ENCODE results near the gene SCGB1A1. TPM values are rescaled to one million over a fixed set of nuclear protein-coding genes. Genes with fewer than 3 reads are reported as not detected.

Gene SCGB1A1
- total RNA-seq, 2 experiments from 2014 or later, result not detected

DNA sequence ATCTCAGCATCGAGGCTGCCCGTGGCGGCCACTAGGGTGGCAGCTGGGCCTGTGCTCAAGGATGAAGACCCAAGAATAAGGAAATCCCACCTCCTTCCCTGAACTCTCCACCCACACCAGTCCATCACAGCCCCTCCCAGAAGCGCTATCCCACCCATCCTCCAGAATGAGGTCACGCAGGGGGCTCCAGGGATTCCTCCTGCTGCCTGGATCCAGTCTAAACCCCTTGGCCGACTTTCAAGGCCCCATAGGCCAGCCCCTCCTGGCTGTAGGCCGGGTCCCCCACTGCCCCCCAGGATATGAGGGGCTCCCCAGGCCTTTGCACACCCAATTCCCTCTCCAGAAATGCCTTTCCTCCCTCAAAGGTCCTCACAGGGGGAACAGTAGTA lies 19.0 kb upstream of the SCGB1A1 start:
- no peak for DNase-seq
- Mint-ChIP-seq H3K4me3 (no peak overlapping the region), H3K4me1 (ENCODE audit: low read depth) (peaks cover 28% of the 10 kb centered on the region), H3K27me3 (no peaks in the 10 kb centered on the region), H3K9me3 (no peaks in the 10 kb centered on the region), H3K36me3 (no peaks in the 10 kb centered on the region), H3K27ac (no peak overlapping the region)
- ChIA-PET POLR2A (no interaction called here), CTCF (interaction anchor here (0.7 to 5.7 kb wide), 6 partner anchors 9 to 161 kb away, joined by 3 to 49 read pairs (median 4); no protein-coding TSS in a partner anchor)
- intact Hi-C loops (cut with micrococcal nuclease), result loop anchor here (10.0 kb wide), 1 partner anchor 465 kb away; no protein-coding TSS in a partner anchor

DNA sequence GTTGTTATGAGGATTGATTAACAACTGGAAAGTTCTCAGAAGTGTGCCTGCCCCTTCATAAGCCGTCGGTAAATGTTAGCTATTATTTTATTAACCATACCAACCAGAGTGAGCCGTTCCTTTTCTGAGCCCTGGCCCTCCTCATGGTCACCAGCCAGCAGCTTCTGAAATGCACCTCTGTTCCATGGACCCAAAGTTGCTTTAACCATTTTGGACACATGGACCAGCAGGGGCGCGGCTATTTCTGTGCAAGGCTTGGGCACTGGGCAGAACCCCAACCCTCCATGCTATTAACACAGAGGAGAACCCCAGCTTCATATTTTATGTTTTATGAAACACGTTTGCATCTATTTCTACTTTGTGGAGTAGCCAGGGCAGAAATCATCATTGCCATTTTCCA lies 18.6 kb upstream of the SCGB1A1 start:
- H3K36me3 Mint-ChIP-seq, result no peaks in the 10 kb centered on the region
- intact Hi-C loops (cut with micrococcal nuclease), result no loop called here
- ChIA-PET POLR2A (no interaction called here), CTCF (interaction anchor here (0.8 to 5.7 kb wide), 6 partner anchors 10 to 174 kb away, joined by 3 to 49 read pairs (median 4); partner anchors contain the start of gene EEF1G)
- H3K4me1 Mint-ChIP-seq (ENCODE audit: low read depth), result peaks cover 25% of the 10 kb centered on the region
- DNase-seq, result no peak
- H3K27me3 Mint-ChIP-seq, result no peaks in the 10 kb centered on the region
- no peak overlapping the region for H3K27ac Mint-ChIP-seq
- H3K4me3 Mint-ChIP-seq, result no peak overlapping the region
- H3K9me3 Mint-ChIP-seq, result no peaks in the 10 kb centered on the region

DNA sequence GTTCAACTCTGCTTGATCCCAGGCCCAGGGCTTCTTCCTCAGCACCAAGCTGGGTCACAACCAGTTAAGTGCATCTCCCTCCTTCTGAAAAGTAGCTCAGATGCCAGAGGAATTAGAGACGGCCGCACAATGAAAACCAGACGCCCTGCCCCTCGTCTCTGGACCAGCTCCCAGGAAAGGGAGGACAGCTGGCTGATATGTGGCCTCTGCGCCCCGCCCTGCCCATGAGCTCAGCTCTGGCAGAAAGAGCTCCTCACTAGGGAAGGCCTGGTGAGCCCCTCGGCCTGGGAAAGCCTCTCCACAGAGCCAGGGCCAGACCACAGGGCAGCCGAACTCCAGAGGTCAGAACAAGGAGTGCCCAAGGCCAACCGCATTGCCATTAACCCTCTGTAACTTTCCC lies 18.1 kb upstream of the SCGB1A1 start:
- peaks cover 25% of the 10 kb centered on the region for H3K4me1 Mint-ChIP-seq (ENCODE audit: low read depth)
- H3K27ac Mint-ChIP-seq, result no peak overlapping the region
- H3K36me3 Mint-ChIP-seq, result no peaks in the 10 kb centered on the region
- ChIA-PET CTCF (interaction anchor here (0.8 to 5.7 kb wide), 7 partner anchors 10 to 173 kb away, joined by 3 to 49 read pairs (median 4); partner anchors contain the start of gene EEF1G), POLR2A (no interaction called here)
- no peaks in the 10 kb centered on the region for H3K9me3 Mint-ChIP-seq
- no peak overlapping the region for H3K4me3 Mint-ChIP-seq
- no peaks in the 10 kb centered on the region for H3K27me3 Mint-ChIP-seq
- intact Hi-C loops (cut with micrococcal nuclease), result no loop called here
- no peak for DNase-seq

DNA sequence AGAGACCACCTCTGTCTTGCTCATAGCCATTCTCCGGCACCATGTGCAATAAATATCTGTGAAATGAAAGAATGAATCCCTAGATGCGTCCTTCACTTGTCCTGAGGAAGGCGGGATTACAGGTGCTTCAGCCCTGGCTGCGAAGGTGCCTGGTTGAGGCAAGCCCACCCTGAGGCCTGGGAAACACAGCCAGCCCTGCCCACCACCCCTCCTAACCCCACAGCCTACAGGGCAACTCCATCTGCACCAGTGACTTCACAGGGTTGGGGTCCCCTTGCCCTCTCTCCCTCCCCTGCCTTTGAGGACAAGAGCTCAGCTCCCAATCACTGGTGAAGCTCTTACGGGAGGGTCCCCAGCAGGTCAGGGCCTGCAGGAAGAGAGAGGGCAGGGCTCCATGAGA lies 17.5 kb upstream of the SCGB1A1 start:
- POLR2A ChIA-PET, result interaction anchor here (1.1 kb wide), 1 partner anchor 173 kb away, joined by 3 read pairs; the partner anchor contains the start of gene EEF1G

DNA sequence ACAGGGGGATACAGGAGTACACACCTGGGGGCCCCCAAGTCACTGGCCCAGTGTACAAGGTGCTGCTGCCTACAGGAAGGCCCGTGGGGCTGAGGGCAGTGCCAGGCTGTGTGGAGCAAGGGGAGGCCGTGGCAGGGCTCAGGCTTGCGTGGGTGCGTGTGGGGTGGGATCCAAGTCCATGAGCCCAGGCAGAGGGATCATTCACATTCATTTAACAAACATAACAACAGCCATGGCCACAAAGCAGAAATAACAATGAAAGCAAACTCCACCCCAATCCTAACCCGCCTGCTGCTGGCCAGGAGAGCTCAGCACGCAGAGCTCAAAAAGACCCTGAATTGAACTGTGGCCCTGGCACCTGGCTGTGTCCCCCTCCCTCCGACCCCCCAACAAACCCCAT lies 17.0 kb upstream of the SCGB1A1 start:
- Mint-ChIP-seq H3K9me3 (no peaks in the 10 kb centered on the region), H3K27me3 (no peaks in the 10 kb centered on the region), H3K4me3 (peak overlapping the region; percentile 71), H3K27ac (peak overlapping the region; percentile 86), H3K36me3 (no peaks in the 10 kb centered on the region), H3K4me1 (ENCODE audit: low read depth) (peaks cover 25% of the 10 kb centered on the region)
- peak; percentile 21 for DNase-seq
- ChIA-PET POLR2A (interaction anchor here (0.8 to 1.1 kb wide), 2 partner anchors 172 to 369 kb away, joined by 3 read pairs; partner anchors contain the start of gene EEF1G), CTCF (interaction anchor here (0.9 to 5.7 kb wide), 8 partner anchors 8 to 263 kb away, joined by 3 to 49 read pairs (median 4); partner anchors contain the start of genes C11orf98 and CSKMT)
- intact Hi-C loops (cut with micrococcal nuclease), result no loop called here

More for the DNA sequence above, 17.5 kb upstream of the SCGB1A1 start:
- no peaks in the 10 kb centered on the region for H3K27me3 Mint-ChIP-seq
- no peaks in the 10 kb centered on the region for H3K36me3 Mint-ChIP-seq
- H3K9me3 Mint-ChIP-seq, result no peaks in the 10 kb centered on the region
- peak overlapping the region; percentile 71 for H3K4me3 Mint-ChIP-seq
- peak overlapping the region; percentile 86 for H3K27ac Mint-ChIP-seq
- intact Hi-C loops (cut with micrococcal nuclease), result no loop called here
- H3K4me1 Mint-ChIP-seq (ENCODE audit: low read depth), result peaks cover 25% of the 10 kb centered on the region
- CTCF ChIA-PET, result interaction anchor here (0.9 to 5.7 kb wide), 6 partner anchors 15 to 264 kb away, joined by 3 to 49 read pairs (median 4); partner anchors contain the start of genes C11orf98, CSKMT and EEF1G
- DNase-seq, result no peak

DNA sequence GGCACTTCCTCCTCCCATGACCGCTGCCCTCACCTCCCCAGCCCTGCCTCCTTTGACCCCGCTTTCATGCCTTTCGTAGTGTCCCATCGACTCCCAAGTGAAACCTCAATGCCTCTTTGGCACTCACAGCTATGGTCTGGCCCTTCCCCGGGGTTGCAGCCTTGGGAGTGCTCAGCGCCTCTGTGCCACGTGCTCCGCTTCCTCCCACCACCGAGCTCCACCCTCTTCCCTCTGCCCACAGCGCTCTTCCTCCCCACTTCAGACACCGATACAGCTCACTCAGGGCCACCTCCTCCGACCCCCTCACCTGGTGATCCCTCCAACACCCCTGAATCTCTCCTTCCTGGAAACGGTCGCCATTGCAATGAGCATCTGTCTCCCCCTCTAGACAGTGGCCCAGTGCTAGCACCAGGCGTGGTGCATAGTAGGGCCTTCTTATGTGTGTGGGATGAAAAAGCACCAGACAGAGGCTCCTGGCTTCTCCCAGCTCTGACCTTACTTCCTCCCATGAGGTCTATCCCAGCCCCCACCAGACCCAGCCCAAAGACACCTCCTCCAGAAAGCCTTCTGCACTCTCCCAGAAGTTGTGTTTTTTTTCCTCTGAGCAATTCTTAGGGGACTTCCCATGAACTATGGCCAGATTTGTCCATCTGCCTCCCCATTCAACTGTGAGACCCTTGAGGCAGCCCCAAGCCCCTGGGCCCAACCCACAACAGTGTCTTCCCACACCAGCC lies 16.4 kb upstream of the SCGB1A1 start:
- DNase-seq, result peak; percentile 71
- Mint-ChIP-seq H3K4me3 (peak overlapping the region; percentile 71), H3K27ac (peak overlapping the region; percentile 86), H3K4me1 (ENCODE audit: low read depth) (peaks cover 25% of the 10 kb centered on the region), H3K36me3 (no peaks in the 10 kb centered on the region), H3K9me3 (no peaks in the 10 kb centered on the region), H3K27me3 (no peaks in the 10 kb centered on the region)
- ChIA-PET CTCF (interaction anchor here (1.0 to 5.7 kb wide), 7 partner anchors 9 to 158 kb away, joined by 3 to 49 read pairs (median 4); no protein-coding TSS in a partner anchor), POLR2A (interaction anchor here (0.8 to 1.1 kb wide), 2 partner anchors 172 to 368 kb away, joined by 3 read pairs; partner anchors contain the start of gene EEF1G)
- intact Hi-C loops (cut with micrococcal nuclease), result no loop called here

DNA sequence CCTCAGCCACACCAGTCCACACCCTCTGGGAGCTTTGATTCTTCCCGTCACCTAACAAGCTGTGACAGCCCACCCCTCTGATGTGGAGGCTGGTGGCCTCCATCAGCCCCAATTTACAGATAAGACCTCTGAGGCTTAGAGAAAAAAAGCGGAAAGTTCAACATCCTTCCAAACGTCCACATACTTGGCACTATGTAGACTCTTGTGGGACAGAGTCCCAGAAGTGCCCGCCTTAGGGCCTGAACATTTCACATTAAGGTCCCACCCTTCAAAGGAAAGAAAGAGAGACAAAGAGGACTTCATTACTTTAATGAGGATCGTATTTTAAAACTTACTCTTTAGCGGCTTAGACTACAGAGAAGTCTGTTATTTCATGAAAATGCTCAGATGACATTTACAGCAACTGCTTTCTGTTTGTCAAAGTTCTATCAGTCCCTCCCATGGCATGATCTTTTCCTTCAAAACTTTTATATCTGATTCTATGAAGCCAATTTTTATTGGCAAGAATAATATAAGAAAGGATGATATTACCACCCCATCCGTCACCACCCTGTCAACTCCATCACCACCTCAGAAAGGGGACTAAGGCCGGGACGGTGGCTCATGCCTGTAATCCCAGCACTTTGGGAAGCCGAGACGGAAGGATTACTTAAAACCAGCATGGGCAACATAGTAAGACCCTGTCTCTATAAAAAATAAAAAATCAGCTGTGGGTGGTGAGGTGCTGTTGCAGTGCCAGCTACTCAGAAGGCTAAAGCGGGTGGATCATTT lies 15.7 kb upstream of the SCGB1A1 start:
- Mint-ChIP-seq H3K4me3 (peak overlapping the region; percentile 28), H3K27ac (peak overlapping the region; percentile 86), H3K9me3 (no peaks in the 10 kb centered on the region), H3K27me3 (no peaks in the 10 kb centered on the region), H3K4me1 (ENCODE audit: low read depth) (peaks cover 25% of the 10 kb centered on the region), H3K36me3 (no peaks in the 10 kb centered on the region)
- ChIA-PET CTCF (interaction anchor here (0.6 to 5.7 kb wide), 5 partner anchors 9 to 280 kb away, joined by 3 to 49 read pairs (median 12); no protein-coding TSS in a partner anchor), POLR2A (no interaction called here)
- DNase-seq, result no peak
- intact Hi-C loops (cut with micrococcal nuclease), result no loop called here

DNA sequence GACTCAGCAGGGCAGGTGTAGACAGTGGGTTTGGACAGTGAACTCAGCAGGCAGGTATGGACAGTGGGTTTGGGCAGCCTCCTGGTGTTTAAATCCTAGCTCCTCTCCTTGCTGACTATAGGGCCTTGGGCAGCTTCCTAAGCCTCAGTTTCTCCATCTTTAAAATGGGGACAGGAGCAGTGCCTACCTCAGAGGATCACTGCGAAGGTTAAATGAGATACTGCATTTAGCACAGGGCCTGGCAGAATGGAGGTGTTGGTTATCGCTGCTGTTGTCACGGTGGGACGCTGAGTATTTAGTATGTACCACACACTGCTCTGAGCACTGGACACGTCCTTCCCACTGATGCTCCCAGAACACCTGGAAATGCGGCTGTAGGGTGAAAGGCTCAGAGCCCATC lies 14.4 kb upstream of the SCGB1A1 start:
- POLR2A ChIA-PET, result no interaction called here

DNA sequence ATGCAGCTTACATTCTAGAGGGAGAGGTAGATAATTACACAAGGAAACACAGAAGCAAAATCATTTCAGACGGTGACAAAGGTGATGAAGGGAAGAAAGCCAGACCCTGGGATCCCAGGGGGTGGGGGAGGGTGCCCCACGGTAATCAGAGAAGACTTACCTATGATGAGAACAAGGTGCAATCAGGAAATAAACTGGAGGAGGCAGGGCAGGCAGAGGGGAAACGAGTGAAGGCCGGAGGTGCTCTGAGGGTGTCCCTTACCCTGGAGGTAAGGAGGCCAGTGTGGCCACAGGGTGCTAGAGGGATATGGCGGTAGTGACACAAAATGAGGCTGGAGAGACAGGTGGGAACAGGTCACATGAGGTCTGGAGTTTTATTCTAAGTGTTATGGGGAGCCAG lies 13.9 kb upstream of the SCGB1A1 start:
- Mint-ChIP-seq H3K4me3 (no peak overlapping the region), H3K27ac (no peak overlapping the region), H3K9me3 (no peaks in the 10 kb centered on the region), H3K27me3 (no peaks in the 10 kb centered on the region), H3K4me1 (ENCODE audit: low read depth) (peaks cover 20% of the 10 kb centered on the region), H3K36me3 (no peaks in the 10 kb centered on the region)
- ChIA-PET POLR2A (no interaction called here), CTCF (interaction anchor here (1.6 to 5.7 kb wide), 3 partner anchors 10 to 19 kb away, joined by 6 to 49 read pairs (median 12); no protein-coding TSS in a partner anchor)
- DNase-seq, result no peak
- intact Hi-C loops (cut with micrococcal nuclease), result no loop called here

More for the DNA sequence above, 14.4 kb upstream of the SCGB1A1 start:
- Mint-ChIP-seq H3K9me3 (no peaks in the 10 kb centered on the region), H3K4me3 (no peak overlapping the region), H3K36me3 (no peaks in the 10 kb centered on the region), H3K27ac (no peak overlapping the region), H3K27me3 (no peaks in the 10 kb centered on the region), H3K4me1 (ENCODE audit: low read depth) (peaks cover 20% of the 10 kb centered on the region)
- intact Hi-C loops (cut with micrococcal nuclease), result no loop called here
- no peak for DNase-seq
- CTCF ChIA-PET, result interaction anchor here (3.1 to 5.7 kb wide), 2 partner anchors 11 to 20 kb away, joined by 12 to 49 read pairs; no protein-coding TSS in a partner anchor

DNA sequence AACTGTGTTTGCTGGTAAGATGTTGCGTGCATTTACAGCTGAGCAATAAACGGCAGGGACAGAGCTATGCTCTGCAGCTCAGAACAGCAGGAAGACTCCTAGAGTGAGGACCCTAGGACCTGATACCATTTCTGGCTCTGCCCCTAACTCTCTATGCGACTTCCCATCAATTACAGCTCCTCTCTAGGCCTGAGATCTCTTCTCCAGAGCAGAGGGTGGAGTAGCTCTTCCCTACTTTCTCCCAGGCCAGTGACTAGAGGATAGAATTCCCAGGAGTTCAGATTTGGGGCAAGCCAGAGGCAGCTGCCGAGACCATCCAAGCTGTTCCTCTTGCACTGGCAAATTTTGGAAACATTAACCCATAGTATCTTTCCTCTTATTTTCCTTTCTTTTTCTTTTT lies 12.8 kb upstream of the SCGB1A1 start:
- no peak for DNase-seq
- intact Hi-C loops (cut with micrococcal nuclease), result no loop called here
- peaks cover 19% of the 10 kb centered on the region for H3K4me1 Mint-ChIP-seq (ENCODE audit: low read depth)
- CTCF ChIA-PET, result interaction anchor here (1.6 kb wide), 1 partner anchor 11 kb away, joined by 6 read pairs; no protein-coding TSS in a partner anchor
- POLR2A ChIA-PET, result no interaction called here
- H3K27ac Mint-ChIP-seq, result no peak overlapping the region
- no peaks in the 10 kb centered on the region for H3K9me3 Mint-ChIP-seq
- no peaks in the 10 kb centered on the region for H3K36me3 Mint-ChIP-seq
- no peaks in the 10 kb centered on the region for H3K27me3 Mint-ChIP-seq
- H3K4me3 Mint-ChIP-seq, result no peak overlapping the region

DNA sequence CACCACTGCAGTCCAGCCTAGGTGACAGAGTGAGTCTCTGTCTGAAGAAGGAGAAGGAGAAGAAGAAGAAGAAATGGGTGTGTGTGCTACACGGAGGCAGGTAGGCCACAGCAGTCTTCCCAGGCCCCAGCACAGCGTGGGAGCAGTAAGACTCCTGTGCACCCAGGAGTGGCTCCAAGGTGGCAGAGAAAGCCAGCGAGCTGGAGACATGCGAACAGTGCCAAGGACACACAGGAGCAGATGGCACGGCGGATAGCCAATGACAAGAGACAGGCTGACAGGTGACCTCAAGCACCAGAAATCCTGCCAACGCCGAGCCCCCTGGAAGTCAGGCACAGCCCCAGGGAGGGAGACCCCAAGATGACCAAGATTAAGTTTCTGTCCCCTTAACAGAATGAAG lies 9.0 kb upstream of the SCGB1A1 start:
- POLR2A ChIA-PET, result no interaction called here
- no peaks in the 10 kb centered on the region for H3K36me3 Mint-ChIP-seq
- no peak for DNase-seq
- CTCF ChIA-PET, result interaction anchor here (0.6 to 2.2 kb wide), 5 partner anchors 15 to 345 kb away, joined by 3 to 6 read pairs (median 5); no protein-coding TSS in a partner anchor
- no peak overlapping the region for H3K27ac Mint-ChIP-seq
- no peak overlapping the region for H3K4me3 Mint-ChIP-seq
- H3K27me3 Mint-ChIP-seq, result no peaks in the 10 kb centered on the region
- intact Hi-C loops (cut with micrococcal nuclease), result no loop called here
- H3K4me1 Mint-ChIP-seq (ENCODE audit: low read depth), result no peaks in the 10 kb centered on the region
- no peaks in the 10 kb centered on the region for H3K9me3 Mint-ChIP-seq

DNA sequence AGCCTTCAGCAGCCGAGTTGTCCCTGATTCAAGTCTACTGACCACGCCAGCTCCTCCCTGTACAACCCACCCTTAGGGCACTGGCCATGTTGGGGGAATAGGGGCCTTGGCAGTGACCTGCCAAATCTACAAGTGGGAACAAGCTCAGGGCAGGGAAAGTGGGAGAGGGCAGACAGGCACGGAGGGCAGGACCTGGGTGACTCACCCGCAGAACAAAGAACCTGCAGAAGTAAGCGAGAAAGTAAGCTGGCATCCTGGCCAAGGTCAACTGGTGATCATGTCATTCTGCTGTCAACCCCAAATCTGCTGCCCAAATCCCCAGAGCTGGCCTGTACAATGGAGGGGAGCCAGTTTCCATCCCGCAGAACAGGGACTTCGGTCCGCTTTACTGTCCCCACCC lies 7.9 kb upstream of the SCGB1A1 start:
- ChIA-PET CTCF (interaction anchor here (1.0 to 2.0 kb wide), 4 partner anchors 12 to 70 kb away, joined by 3 to 7 read pairs (median 4); no protein-coding TSS in a partner anchor), POLR2A (no interaction called here)
- no peaks in the 10 kb centered on the region for H3K27me3 Mint-ChIP-seq
- no peaks in the 10 kb centered on the region for H3K36me3 Mint-ChIP-seq
- no peaks in the 10 kb centered on the region for H3K9me3 Mint-ChIP-seq
- no peak for DNase-seq
- no peak overlapping the region for H3K27ac Mint-ChIP-seq
- no peaks in the 10 kb centered on the region for H3K4me1 Mint-ChIP-seq (ENCODE audit: low read depth)
- H3K4me3 Mint-ChIP-seq, result no peak overlapping the region
- intact Hi-C loops (cut with micrococcal nuclease), result no loop called here

Measured in activated CD4-positive, alpha-beta memory T cell treated with anti-CD3 and anti-CD28 coated beads for 36 hours (primary cell).